ENCODE measurements around the gene TRPM3. TPM values are rescaled to one million over a fixed set of nuclear protein-coding genes. Genes with fewer than 3 reads are reported as not detected.

The TRPM3 gene
- total and polyA plus RNA-seq, 10 donors, result 0.02 to 6.7 (median 1.6) TPM

DNA sequence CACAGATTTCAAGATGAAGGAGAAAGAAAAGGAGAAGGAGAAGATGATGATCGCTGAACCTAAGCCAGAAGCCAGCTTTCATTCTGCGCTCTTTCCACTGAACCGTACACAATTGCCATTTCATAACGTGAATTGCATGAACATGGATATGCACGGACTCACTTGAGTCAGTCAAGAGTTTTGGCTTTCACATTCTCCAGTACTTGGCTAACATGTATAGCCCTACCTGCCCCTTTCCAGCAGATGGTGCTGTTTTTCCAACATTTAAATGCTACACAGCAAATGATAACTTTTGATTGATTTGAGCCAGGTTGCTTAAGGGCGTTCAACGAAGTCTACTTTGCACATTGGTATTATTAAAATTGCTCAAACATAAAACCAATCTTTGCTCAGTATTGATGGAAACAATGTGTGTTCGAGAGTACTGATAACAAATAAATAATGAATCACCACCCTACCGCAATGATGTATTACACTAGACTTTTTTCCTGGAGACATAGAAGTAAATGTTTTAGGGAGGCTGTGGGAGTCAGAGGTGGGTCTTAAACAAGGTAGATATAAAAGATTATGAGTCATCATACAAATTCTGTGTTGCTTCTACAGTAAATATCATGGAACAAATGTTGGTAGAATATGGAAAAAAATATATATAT lies 196.4 kb downstream of the TRPM3 start:
- intact Hi-C loops (cut with DNase I; ENCODE audit: low total_unique reads), result loop anchor here (10.0 kb wide), 1 partner anchor 330 kb away; no protein-coding TSS in a partner anchor
- H3K4me1 ChIP-seq, result peaks cover 0 to 5% (median 0%) of the 10 kb centered on the region in 6 donors
- H3K36me3 ChIP-seq, result no peaks in the 10 kb centered on the region
- peak overlapping the region in 1 of 8 donors; percentile 11 for H3K4me3 ChIP-seq
- TF ChIP-seq, protein P1, sequence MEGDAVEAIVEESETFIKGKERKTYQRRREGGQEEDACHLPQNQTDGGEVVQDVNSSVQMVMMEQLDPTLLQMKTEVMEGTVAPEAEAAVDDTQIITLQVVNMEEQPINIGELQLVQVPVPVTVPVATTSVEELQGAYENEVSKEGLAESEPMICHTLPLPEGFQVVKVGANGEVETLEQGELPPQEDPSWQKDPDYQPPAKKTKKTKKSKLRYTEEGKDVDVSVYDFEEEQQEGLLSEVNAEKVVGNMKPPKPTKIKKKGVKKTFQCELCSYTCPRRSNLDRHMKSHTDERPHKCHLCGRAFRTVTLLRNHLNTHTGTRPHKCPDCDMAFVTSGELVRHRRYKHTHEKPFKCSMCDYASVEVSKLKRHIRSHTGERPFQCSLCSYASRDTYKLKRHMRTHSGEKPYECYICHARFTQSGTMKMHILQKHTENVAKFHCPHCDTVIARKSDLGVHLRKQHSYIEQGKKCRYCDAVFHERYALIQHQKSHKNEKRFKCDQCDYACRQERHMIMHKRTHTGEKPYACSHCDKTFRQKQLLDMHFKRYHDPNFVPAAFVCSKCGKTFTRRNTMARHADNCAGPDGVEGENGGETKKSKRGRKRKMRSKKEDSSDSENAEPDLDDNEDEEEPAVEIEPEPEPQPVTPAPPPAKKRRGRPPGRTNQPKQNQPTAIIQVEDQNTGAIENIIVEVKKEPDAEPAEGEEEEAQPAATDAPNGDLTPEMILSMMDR (IDR thresholded peaks at IDR 0.05 in 8 of 11, conservative IDR thresholded peaks at IDR 0.05 in 3 of 11), result peak; percentile 16 to 77 (median 67)
- TF ChIP-seq POLR2AphosphoS5 (IDR thresholded peaks at IDR 0.05), result no peak
- WGBS, 5 donors, result 13 to 20% (median 19%) methylated on average over 9 of the region's 9 CpGs
- no peaks in the 10 kb centered on the region for H3K9me3 ChIP-seq
- no peak for DNase-seq
- H3K27ac ChIP-seq, result no peak overlapping the region
- H3K27me3 ChIP-seq (replicated peaks in 1 of 7), result no peaks in the 10 kb centered on the region

DNA sequence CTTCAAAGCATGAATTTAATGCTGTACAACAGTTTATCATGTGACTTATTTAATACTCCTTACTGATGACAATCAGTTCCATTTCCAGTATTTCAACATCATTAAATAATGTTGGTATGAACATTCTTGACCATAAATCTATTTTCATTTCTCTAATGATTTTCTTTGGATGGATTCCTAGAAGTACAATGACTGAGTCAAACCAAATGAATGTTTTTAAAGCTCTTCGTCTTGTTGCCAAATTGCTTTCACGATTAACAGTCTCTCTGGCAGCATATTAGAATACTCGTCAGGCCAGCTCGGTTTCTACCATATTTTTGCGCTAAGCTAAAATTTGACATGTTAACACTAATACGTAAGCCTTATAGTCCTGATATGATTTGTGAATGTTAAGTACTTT lies 197.0 kb downstream of the TRPM3 start:
- 75 to 81% (median 75%) methylated on average over 6 of the region's 6 CpGs for WGBS, 5 donors
- intact Hi-C loops (cut with DNase I; ENCODE audit: low total_unique reads), result loop anchor here (10.0 kb wide), 1 partner anchor 330 kb away; no protein-coding TSS in a partner anchor
- no peak overlapping the region for H3K4me3 ChIP-seq

GRCh38 chr9:70923961-70924360 lies 197.5 kb downstream of the TRPM3 start:
- Histone ChIP-seq H3K4me1 (peaks cover 0 to 5% (median 0%) of the 10 kb centered on the region in 6 donors), H3K4me3 (no peak overlapping the region), H3K27me3 (replicated peaks in 1 of 7) (no peaks in the 10 kb centered on the region), H3K27ac (no peak overlapping the region), H3K9me3 (no peaks in the 10 kb centered on the region), H3K36me3 (no peaks in the 10 kb centered on the region)
- intact Hi-C loops (cut with DNase I; ENCODE audit: low total_unique reads), result loop anchor here (10.0 kb wide), 1 partner anchor 331 kb away; no protein-coding TSS in a partner anchor
- TF ChIP-seq, protein P1 (IDR thresholded peaks at IDR 0.05 in 8 of 11, conservative IDR thresholded peaks at IDR 0.05 in 3 of 11), result no peak
- TF ChIP-seq POLR2AphosphoS5 (IDR thresholded peaks at IDR 0.05) (no peak), POLR2A (IDR thresholded peaks at IDR 0.05) (no peak)
- WGBS, 5 donors, result 55 to 74% (median 67%) methylated on average over 1 of the region's 1 CpG
- no peak for DNase-seq

More for the DNA sequence above, 197.0 kb downstream of the TRPM3 start:
- no peaks in the 10 kb centered on the region for H3K27me3 ChIP-seq (replicated peaks in 1 of 7)
- no peak for TF ChIP-seq POLR2AphosphoS5 (IDR thresholded peaks at IDR 0.05)
- TF ChIP-seq, protein P1 (IDR thresholded peaks at IDR 0.05 in 8 of 11, conservative IDR thresholded peaks at IDR 0.05 in 3 of 11), result no peak
- no peak for TF ChIP-seq POLR2A (IDR thresholded peaks at IDR 0.05)
- H3K4me1 ChIP-seq, result peaks cover 0 to 5% (median 0%) of the 10 kb centered on the region in 6 donors
- H3K27ac ChIP-seq, result no peak overlapping the region
- no peaks in the 10 kb centered on the region for H3K36me3 ChIP-seq
- no peak for DNase-seq
- no peaks in the 10 kb centered on the region for H3K9me3 ChIP-seq

GRCh38 chr9:70921136-70921535 lies 200.3 kb downstream of the TRPM3 start:
- no peak for DNase-seq
- H3K27me3 ChIP-seq (replicated peaks in 1 of 7), result no peaks in the 10 kb centered on the region
- no peaks in the 10 kb centered on the region for H3K9me3 ChIP-seq
- H3K4me1 ChIP-seq, result peaks cover 0 to 5% (median 0%) of the 10 kb centered on the region in 6 donors
- no peak for TF ChIP-seq POLR2AphosphoS5 (IDR thresholded peaks at IDR 0.05)
- TF ChIP-seq POLR2A (IDR thresholded peaks at IDR 0.05), result no peak
- TF ChIP-seq, protein P1 (IDR thresholded peaks at IDR 0.05 in 8 of 11, conservative IDR thresholded peaks at IDR 0.05 in 3 of 11), result no peak
- WGBS, 5 donors, result 59 to 74% (median 68%) methylated on average over 1 of the region's 1 CpG
- H3K27ac ChIP-seq, result no peak overlapping the region
- H3K36me3 ChIP-seq, result no peaks in the 10 kb centered on the region
- intact Hi-C loops (cut with DNase I; ENCODE audit: low total_unique reads), result loop anchor here (10.0 kb wide), 1 partner anchor 334 kb away; no protein-coding TSS in a partner anchor
- H3K4me3 ChIP-seq, result no peak overlapping the region

All from spleen (tissue), 11 donors.